OCI-LY1 (cell line): ENCODE data around the gene FAIM2.

ENCODE experiments used
- H2AFZ ChIP-seq: fragments of 200-600 bp; sonication (generic), shearing (Covaris generic); 2 replicates; pipeline ENCODE4 v1.6.0; 2014; ENCODE audit warnings: antibody characterized with exemption, mild to moderate bottlenecking, low read length
- H3F3A ChIP-seq: fragments of 200-600 bp; sonication (generic), shearing (Covaris generic); 2 replicates; pipeline ENCODE4 v1.6.0; 2014; ENCODE audit warnings: mild to moderate bottlenecking, antibody characterized with exemption, low read length, moderate library complexity; ENCODE audit not compliant: insufficient read depth
- H3K27ac ChIP-seq: fragments of 200-600 bp; sonication (generic); 2 replicates; pipeline ENCODE4 v1.5.1; 2014; ENCODE audit warnings: low read length, mixed run types, mild to moderate bottlenecking, low read depth; ENCODE audit not compliant: poor library complexity, severe bottlenecking
- H3K27me3 ChIP-seq: fragments of 200-600 bp; sonication (generic); 2 replicates; pipeline ENCODE4 v1.6.0; 2014; ENCODE audit warnings: antibody characterized with exemption, mild to moderate bottlenecking, low read length, moderate library complexity; ENCODE audit not compliant: insufficient read depth
- H3K36me3 ChIP-seq: fragments of 200-600 bp; sonication (generic); 2 replicates; pipeline ENCODE4 v1.6.1; 2014; ENCODE audit warnings: mild to moderate bottlenecking, antibody characterized with exemption, low read length, moderate library complexity, mixed read lengths; ENCODE audit not compliant: insufficient read depth
- H3K4me1 ChIP-seq: fragments of 200-600 bp; sonication (generic); 2 replicates; pipeline ENCODE4 v1.5.1; 2014; ENCODE audit warnings: mild to moderate bottlenecking, low read length, moderate library complexity; ENCODE audit not compliant: insufficient read depth, severe bottlenecking
- H3K4me2 ChIP-seq: fragments of 200-600 bp; sonication (generic), shearing (Covaris generic); 2 replicates; pipeline ENCODE4 v1.6.1; 2014; ENCODE audit warnings: low read length
- H3K4me3 ChIP-seq: fragments of 200-600 bp; sonication (generic); 2 replicates; pipeline ENCODE4 v1.5.1; 2014; ENCODE audit warnings: low read length, low read depth, mild to moderate bottlenecking, mixed read lengths; ENCODE audit not compliant: poor library complexity, severe bottlenecking
- H3K79me2 ChIP-seq: fragments of 200-600 bp; shearing (Covaris generic); 2 replicates; pipeline ENCODE4 v1.6.1; 2016; ENCODE audit warnings: mixed run types, low read length, mixed read lengths; ENCODE audit not compliant: insufficient read depth
- H3K9ac ChIP-seq: fragments of 200-600 bp; sonication (generic), shearing (Covaris generic); 2 replicates; pipeline ENCODE4 v1.6.1; 2014; ENCODE audit warnings: mild to moderate bottlenecking, low read length, mixed read lengths
- H3K9me2 ChIP-seq: fragments of 200-600 bp; sonication (generic), shearing (Covaris generic); 2 replicates; pipeline ENCODE4 v1.6.1; 2014; ENCODE audit warnings: low read depth, mild to moderate bottlenecking, low read length, mixed read lengths
- H3K9me3 ChIP-seq: fragments of 200-600 bp; shearing (Covaris generic); 2 replicates; pipeline ENCODE4 v1.6.1; 2014; ENCODE audit warnings: low read length, mixed read lengths
- H4K20me1 ChIP-seq: fragments of 200-600 bp; sonication (generic), shearing (Covaris generic); 2 replicates; pipeline ENCODE4 v1.6.0; 2016; ENCODE audit warnings: mild to moderate bottlenecking, low read length; ENCODE audit not compliant: insufficient read depth
- EZH2 ChIP-seq: fragments of 200-600 bp; sonication (generic), shearing (Covaris generic); IDR thresholded peaks from 2 replicates; pipeline ENCODE4 v1.8.0; 2017; ENCODE audit warnings: borderline replicate concordance, mixed run types, mild to moderate bottlenecking, antibody characterized with exemption, low read length, moderate library complexity, mixed read lengths
- TF ChIP-seq, protein P1 (sequence below): fragments of 200-600 bp; sonication (generic), shearing (Covaris generic); IDR thresholded peaks from 2 replicates; pipeline ENCODE4 v1.5.1; 2017; ENCODE audit warnings: mild to moderate bottlenecking, antibody characterized with exemption, low read length, moderate library complexity, mixed read lengths

FAIM2 gene

DNA sequence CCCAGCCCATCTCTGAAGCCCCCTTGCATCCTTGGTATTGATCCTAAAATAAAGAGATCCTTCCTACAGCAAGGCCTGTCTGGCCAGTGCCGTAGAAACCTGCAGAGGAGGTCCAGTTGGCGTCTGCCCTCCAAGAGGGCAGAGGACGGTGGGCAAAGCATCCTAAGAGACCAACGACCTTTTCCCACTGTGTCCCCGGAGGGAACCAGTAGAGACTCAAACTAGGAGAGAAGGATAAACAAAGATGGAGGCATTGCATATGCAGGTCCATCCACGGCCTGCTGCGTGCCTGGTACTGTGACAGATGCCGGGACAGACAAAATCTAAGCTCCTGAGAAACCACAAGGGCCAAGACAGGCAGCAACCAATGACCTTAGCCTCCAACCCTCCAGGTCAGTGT, 79.3 kb downstream of the FAIM2 start:
- no peak for TF ChIP-seq EZH2
- TF ChIP-seq, protein P1, sequence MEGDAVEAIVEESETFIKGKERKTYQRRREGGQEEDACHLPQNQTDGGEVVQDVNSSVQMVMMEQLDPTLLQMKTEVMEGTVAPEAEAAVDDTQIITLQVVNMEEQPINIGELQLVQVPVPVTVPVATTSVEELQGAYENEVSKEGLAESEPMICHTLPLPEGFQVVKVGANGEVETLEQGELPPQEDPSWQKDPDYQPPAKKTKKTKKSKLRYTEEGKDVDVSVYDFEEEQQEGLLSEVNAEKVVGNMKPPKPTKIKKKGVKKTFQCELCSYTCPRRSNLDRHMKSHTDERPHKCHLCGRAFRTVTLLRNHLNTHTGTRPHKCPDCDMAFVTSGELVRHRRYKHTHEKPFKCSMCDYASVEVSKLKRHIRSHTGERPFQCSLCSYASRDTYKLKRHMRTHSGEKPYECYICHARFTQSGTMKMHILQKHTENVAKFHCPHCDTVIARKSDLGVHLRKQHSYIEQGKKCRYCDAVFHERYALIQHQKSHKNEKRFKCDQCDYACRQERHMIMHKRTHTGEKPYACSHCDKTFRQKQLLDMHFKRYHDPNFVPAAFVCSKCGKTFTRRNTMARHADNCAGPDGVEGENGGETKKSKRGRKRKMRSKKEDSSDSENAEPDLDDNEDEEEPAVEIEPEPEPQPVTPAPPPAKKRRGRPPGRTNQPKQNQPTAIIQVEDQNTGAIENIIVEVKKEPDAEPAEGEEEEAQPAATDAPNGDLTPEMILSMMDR, result no peak
- Histone ChIP-seq H3K9ac (no peak overlapping the region), H3K9me2 (no peaks in the 10 kb centered on the region), H2AFZ (no peak overlapping the region), H3K4me3 (no peak overlapping the region), H3K4me2 (no peak overlapping the region), H3K27me3 (peaks cover 4% of the 10 kb centered on the region; the same call in 1 of the 2 replicates), H3K4me1 (peaks cover 26% of the 10 kb centered on the region), H3K27ac (no peak overlapping the region), H3K36me3 (no peaks in the 10 kb centered on the region), H3F3A (no peaks in the 10 kb centered on the region), H4K20me1 (no peaks in the 10 kb centered on the region), H3K79me2 (no peaks in the 10 kb centered on the region), H3K9me3 (no peaks in the 10 kb centered on the region)

DNA sequence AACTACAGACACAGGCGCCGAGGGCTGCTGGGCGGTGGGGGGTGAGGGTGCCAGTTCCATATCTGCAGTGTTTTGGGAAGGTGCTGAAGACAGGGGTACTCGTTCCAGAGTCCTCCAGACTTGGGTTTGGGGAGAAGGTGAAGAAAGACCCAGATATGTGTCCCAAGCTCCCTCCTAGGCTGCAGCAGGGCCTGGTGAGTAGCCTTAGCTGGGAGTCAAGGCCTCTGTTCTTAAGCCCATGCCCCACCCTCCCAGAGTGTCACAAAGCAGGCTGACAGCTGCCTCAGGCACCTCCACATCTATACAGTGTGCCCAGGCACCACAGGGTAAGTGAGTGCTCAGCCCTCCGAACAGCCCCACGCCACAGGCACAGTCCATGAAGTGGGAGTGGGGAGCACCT, 79.7 kb downstream of the FAIM2 start:
- Histone ChIP-seq H3K27me3 (peaks cover 4% of the 10 kb centered on the region; the same call in 1 of the 2 replicates), H3K9ac (no peak overlapping the region), H2AFZ (no peak overlapping the region), H4K20me1 (no peaks in the 10 kb centered on the region), H3K27ac (no peak overlapping the region), H3K4me1 (peaks cover 22% of the 10 kb centered on the region), H3K9me2 (no peaks in the 10 kb centered on the region), H3K36me3 (no peaks in the 10 kb centered on the region), H3K79me2 (no peaks in the 10 kb centered on the region), H3K4me3 (no peak overlapping the region), H3K9me3 (no peaks in the 10 kb centered on the region), H3F3A (no peaks in the 10 kb centered on the region), H3K4me2 (no peak overlapping the region)
- TF ChIP-seq, protein P1, result no peak
- TF ChIP-seq EZH2, result no peak

DNA sequence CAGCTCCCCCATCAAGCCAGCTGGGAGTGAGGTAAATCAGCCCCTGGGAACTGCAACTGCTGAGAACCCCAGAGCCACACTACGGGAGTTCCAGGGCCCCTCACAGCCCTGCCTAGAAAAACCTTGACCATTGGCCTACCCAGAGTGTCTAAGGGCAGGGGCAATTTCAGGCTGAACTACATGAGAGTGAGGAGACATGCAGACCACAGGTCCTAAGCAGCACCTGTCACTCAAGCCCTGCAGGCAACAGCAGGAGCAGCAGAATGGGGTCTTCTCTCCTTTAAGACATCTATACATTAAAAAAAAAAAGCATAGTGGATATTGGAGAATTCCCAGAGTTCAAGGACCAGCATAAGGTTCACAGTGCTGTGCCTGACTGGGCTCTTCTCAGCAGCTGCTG, 80.3 kb downstream of the FAIM2 start:
- no peaks in the 10 kb centered on the region for H3K79me2 ChIP-seq
- no peak overlapping the region for H2AFZ ChIP-seq
- no peaks in the 10 kb centered on the region for H3K36me3 ChIP-seq
- H3K9ac ChIP-seq, result no peak overlapping the region
- no peaks in the 10 kb centered on the region for H3F3A ChIP-seq
- no peaks in the 10 kb centered on the region for H3K9me3 ChIP-seq
- H3K4me2 ChIP-seq, result no peak overlapping the region
- H3K27me3 ChIP-seq, result peaks cover 4% of the 10 kb centered on the region; the same call in 1 of the 2 replicates
- H4K20me1 ChIP-seq, result no peaks in the 10 kb centered on the region
- H3K4me3 ChIP-seq, result no peak overlapping the region
- peaks cover 17% of the 10 kb centered on the region for H3K4me1 ChIP-seq
- TF ChIP-seq EZH2, result no peak
- TF ChIP-seq, protein P1, result no peak
- no peak overlapping the region for H3K27ac ChIP-seq
- H3K9me2 ChIP-seq, result no peaks in the 10 kb centered on the region
